NCI-H524 treated with DMSO at 0.1 percent for 48 hours (cell line): Measurements from ENCODE around the gene EMX1.
"Not testable (repeated sequence)": the region's sequence is repeated elsewhere in the genome, so short reads cannot be mapped to it uniquely, and the experiment has no call there.

Experiments used
- DNase-seq: peaks from one replicate; lab custom pipeline; 2025; lab: John Stamatoyannopoulos, UW

The EMX1 gene

DNA sequence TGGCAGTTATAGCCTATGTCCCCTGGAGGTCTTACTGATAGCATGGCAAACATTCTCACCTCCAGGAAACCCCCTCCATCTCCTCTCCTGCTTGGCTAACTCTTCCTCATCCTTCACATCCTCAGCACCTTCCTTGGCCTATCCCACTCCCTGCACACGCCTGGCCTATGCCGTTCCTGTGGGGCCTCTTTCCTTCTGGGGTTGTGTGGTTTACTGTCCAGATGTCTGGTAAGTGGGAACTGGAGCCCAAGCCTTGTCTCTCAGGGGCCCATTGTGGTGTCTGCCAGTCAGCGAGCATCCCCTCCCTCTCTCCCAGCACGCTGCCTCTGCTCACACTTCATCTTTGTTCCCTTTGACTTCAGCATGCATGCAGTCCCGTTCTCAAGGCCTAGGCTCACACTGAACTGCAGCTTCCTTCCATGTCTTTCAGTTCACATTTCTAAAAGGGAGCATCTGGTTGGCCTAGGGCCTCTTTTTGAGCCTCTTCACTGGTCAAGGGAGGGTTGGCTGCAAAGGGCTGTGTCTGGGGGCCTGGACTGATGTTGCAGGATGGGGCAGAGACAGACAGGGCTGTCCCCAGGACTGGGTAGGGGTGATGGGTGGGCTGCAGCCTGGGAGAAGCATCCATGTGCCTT is 17.0 kb upstream of the EMX1 start:
- DNase-seq = no peak

DNA sequence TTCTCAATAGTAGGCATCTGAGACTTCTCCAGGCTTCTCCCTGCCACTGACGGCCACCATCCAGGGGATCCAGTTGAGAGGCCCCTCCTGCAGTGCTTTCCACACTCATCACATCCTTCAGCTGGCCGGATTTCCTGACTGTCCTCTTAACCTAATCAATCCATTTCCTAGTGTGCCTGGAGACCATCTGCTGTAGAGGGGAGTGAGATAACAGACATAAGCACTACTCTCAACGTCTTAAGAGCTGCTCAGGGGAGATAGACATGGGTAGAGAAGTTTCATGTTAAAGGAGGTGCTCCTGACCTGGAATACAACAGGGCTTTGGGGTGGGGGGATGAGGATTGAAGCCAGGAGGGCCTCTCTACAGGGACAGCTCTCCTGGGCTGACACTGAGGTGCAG is 15.9 kb upstream of the EMX1 start:
- peak; percentile 63 for DNase-seq

DNA sequence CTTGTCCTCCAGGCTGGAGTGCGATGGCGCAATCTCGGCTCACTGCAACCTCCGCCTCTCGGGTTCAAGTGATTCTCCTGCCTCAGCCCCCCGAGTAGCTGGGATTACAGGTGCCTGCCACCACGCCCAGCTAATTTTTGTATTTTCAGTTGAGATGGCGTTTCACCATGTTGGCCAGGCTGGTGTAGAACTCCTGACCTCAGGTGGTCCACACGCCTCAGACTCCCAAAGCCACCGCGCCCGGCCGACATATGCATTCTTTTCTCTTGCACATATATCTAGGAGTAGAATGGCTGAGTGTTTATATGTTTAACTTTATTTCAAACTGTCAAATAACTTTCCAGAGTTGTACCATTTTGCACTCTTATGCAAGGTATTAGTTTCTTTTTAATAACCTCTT is 9.9 kb upstream of the EMX1 start:
- DNase-seq = not testable (repeated sequence)

DNA sequence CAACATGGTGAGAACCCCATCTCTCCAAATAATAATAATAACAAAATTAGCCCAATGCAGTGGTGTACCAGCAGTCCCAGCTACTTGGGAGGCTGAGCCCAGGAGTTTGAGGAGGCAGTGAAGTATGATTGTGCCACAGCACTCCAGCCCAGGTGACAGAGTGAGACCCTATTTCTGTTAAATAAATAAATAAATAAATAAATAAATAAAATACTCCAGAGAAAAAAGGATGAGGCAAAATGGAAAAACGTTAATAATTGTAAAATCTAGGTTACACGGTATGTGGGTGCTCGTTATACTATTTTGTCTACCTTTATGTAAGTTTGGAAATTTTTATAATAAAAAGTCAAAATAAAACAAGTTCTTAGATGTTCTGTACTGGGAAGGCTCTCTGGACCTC is 8.6 kb upstream of the EMX1 start:
- DNase-seq = no peak

DNA sequence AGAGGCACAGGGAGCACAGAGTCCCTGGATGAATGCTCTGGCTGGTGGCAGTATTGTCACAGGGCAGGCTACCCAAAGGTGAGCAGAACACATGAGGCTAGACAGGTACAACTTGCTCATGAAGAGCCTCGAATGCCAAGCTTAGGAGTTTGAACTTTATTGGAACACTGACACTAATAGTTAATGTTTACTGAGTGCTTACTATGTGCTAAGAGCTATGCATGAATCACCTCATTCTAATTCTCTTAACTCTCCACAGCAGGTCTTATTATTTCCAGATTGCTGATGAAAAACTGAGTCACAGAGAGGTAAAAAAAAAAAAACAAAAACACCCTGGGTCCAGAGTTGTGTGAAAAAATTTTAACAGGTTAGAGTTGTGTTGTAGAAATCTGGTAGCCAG is 6.1 kb upstream of the EMX1 start:
- no peak for DNase-seq

GRCh38 chr2:72913486-72914205 is 3.7 kb upstream of the EMX1 start:
- no peak for DNase-seq

- DNase-seq = no peak
Measured at GRCh38 chr2:72914206-72914559, 3.1 kb upstream of the EMX1 start.

DNA sequence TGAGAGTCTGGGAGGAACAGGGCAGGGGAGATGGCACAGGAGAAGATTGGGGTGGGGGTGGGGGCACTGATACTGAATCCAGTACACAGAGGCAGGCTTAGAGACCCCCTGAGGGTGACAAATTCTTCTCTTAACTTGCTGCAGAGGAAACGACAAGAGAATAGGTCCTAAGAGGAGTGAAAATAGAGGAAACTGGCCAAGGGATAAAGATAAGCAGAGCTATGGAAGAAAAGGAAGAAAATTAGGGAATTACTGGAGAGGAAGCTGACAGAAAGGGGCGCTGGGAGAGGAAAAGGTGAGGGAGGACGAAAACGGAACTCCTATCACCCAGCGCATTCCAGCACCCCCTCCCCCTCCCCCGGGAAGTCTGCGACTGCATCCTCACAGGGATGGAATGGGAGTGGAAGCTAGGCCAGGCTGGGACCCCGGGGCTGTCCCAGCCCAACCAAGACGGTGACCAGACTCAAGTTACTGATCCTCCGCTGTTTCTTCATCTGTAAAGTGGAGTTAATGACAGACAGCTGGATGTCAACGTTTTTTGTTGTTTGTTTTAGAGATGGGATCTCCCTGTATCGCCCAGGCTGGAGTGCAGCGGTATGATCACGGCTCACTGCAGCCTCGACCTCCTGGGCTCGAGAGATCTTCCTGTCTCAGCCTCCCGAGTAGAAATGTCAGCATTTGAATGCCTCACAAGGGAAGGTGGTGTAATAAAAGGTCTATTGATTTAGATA is 2.6 kb upstream of the EMX1 start:
- DNase-seq = no peak

DNA sequence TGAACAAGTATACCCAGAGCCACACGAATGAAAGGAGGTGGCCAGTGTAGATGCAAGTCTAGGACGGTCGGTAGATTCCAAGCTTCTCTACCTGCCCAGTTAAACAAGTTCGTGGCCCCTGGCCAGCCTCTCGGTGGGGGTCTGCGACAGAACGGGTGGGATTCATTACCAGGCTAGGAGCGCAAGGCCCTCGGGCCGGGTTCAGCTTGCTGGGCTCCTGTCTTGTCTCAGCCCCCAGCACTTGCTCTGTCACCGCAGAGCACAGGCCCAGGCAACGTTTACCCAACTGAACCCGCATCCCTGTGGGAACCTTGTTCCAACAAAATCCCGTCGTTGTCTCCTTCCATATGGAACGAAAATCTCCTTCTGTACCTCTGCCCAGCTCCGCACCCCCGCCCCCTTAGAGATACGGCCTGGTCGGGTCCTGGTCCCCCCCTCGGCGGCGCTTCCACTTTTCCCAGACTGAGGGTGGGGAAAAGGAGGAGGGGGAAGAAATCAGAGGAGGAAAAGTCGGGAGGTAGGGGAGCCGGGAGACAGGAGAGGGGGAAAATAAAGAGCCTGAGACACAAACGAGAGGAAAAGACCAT is 1.9 kb upstream of the EMX1 start:
- DNase-seq = no peak

GRCh38 chr2:72915907-72916742 is 1.2 kb upstream of the EMX1 start:
- no peak for DNase-seq

- no peak for DNase-seq
Measured at GRCh38 chr2:72916743-72917137, 579 bp upstream of the EMX1 start.

DNA sequence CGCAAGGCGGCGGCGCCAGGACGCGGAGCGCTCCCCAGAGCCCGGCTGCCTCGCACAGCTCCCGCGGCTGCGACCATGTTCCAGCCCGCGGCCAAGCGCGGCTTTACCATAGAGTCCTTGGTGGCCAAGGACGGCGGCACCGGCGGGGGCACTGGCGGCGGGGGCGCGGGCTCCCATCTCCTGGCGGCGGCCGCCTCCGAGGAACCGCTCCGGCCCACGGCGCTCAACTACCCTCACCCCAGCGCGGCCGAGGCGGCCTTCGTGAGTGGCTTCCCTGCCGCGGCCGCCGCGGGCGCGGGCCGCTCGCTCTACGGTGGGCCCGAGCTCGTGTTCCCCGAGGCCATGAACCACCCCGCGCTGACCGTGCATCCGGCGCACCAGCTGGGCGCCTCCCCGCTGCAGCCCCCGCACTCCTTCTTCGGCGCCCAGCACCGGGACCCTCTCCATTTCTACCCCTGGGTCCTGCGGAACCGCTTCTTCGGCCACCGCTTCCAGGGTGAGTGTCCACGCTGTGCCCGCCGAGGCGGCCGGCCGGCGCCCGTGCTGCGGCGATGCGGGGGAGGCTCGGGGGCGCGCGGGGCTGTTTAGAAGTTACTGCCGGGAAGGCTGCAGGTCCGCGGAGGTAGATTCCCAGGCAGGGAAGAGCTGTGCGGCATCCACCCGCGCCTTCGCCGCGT is 696 bp downstream of the EMX1 start:
- DNase-seq = no peak

DNA sequence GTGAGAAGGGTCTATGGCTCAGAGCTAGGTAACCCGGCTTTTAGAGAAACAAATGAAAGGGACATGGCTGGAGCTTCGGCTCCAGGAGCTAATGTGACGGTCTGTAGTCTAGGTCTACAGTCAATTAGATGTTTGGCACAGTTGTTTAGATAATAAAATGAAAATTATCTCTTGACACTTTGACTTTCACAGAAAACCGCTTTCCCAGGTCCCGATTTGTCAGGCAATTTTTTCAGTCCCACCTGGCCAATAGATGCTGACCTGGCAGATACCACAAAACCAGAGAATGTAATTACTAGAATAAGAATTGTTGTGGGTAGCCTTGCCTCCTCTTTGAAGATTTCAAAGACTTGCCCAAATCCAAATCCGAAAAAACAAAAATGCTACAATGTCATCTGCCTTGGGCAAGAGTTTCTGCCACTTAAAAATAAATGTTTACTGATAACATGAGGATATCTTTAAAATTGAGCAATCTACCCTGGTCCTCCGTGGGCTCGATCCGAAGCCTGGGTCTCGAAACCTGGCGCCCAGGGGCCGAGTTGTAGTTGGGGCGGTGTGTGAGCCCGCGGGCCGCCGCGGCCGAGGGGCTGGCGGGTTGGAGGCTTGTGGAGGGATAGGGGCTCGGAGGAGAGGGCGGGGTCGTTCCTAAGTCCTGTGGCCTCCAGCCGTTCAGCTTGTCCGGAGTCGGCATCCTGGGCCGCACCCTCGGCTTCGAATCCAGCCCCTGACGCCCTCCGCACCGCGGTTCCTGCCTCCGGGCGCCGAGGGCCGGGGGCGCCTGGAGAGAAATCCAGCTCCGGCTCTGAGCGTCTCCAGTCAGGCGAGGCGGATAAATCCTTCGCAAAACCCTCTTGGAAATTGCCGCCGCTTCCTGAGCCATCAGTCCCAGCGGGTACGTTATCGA is 2.3 kb downstream of the EMX1 start:
- no peak for DNase-seq

DNA sequence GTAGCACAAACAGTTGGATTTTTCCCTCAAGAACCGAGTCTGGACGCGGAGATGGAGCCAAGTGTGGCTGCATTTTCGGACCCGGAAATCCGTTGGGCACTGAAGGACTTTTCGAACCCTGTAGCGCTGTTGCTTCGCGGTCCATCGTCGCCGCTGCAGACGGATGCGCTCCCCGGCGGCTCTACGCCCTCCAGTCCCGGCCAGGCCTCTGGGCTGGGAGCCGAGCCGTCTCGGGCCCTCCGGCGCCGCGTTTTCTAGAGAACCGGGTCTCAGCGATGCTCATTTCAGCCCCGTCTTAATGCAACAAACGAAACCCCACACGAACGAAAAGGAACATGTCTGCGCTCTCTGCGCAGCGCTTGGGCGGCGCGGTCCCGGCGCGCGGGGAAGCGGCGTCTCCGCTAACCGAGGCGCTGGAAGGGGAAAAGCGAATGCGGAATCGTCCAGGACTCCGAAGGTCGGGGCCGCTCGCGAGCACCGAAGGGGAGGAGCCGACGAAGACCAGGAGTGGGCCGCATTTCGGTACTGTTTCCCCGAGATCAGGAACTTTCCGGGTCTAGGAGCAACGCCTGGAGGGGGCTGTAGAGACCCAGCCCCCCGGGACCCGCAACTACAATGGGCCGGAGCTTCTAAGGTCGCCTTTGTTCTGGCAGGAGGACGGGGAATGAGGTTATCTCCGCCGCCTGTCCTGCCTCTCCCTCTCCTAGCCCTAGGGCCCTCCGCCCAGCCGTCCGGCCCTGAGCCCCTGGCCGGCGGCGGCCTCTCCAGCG is 3.2 kb downstream of the EMX1 start:
- DNase-seq = no peak

DNA sequence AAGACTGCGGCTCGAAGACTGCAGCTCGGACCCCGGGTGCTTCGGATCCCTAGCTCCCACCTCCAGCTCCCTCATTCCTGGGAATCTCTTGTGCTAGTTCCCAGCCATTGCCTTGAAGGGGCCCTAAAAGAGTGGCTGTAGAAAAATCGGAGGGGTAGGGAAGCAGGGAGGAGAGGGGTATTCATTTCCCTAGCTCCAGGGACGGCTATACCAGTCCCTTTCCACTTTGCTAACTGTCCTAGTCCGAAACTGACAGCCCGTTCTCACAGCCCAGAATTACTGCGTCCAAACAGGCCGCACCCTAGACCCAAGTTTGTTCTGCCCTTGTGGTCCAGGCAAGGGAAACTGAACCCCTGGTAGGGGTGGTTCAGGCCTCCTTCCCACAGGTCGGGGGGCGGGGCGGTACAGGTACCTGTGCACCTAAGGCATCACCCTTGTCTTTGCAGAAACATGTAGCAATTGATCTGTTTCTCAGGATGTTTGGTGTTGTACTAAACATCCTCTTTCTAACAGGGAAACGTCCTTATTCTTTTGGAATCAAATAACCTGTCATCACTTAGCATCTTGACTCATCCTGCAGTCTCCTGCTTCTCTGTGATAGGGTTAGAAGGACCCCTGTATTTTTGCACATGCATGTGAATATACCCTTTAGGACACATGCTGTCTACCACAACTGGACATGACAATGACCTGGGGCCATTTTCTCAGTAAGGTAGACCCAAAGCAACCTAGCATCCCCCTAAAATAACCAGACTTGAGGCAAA is 4.0 kb downstream of the EMX1 start:
- DNase-seq = no peak

DNA sequence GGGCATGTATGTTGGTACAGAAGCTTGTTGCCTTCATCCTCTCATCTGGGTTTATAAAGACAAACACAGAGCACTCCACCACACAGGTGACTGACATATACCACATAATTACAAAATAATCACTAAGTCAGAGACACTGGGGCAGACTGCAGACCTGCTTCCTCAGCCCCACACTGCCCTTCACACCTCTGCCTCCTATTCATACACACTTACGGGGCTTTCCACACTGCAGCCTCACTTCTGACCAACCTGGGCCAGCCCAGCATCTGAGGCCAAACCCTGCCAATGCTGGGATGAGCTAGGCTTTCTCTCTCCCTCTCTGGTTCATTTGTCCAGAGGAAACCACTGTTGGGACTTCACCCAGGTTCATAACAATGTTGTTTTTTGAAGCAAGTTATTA is 4.5 kb downstream of the EMX1 start:
- DNase-seq = no peak

- no peak for DNase-seq
Measured at GRCh38 chr2:72923833-72924352, 6.6 kb downstream of the EMX1 start.

GRCh38 chr2:72924353-72925240 is 7.3 kb downstream of the EMX1 start:
- no peak for DNase-seq
